Measurements from ENCODE around the gene CTPS1. TPM values are rescaled to one million over a fixed set of nuclear protein-coding genes. Genes with fewer than 3 reads are reported as not detected.

CTPS1 gene
- total RNA-seq, 1 experiment from 2014 or later, result 69.9 TPM

GRCh38 chr1:41051022-41051421, 71.5 kb downstream of the CTPS1 start:
- ChIA-PET POLR2A (interaction anchor here (0.6 to 1.2 kb wide), 3 partner anchors 10 to 95 kb away, joined by 3 to 4 read pairs (median 3); no protein-coding TSS in a partner anchor), CTCF (interaction anchor here (1.5 kb wide), 1 partner anchor 15 kb away, joined by 3 read pairs; no protein-coding TSS in a partner anchor)
- no peak for DNase-seq (ENCODE audit: unreplicated experiment)
- Mint-ChIP-seq H3K27me3 (ENCODE audit: insufficient read depth, unreplicated experiment) (no peaks in the 10 kb centered on the region), H3K4me1 (ENCODE audit: insufficient read depth, unreplicated experiment) (peaks cover 13% of the 10 kb centered on the region), H3K9me3 (ENCODE audit: unreplicated experiment) (no peaks in the 10 kb centered on the region), H3K36me3 (ENCODE audit: insufficient read depth, unreplicated experiment) (peaks cover 64% of the 10 kb centered on the region), H3K27ac (ENCODE audit: low read depth, unreplicated experiment) (no peak overlapping the region), H3K4me3 (ENCODE audit: unreplicated experiment) (no peak overlapping the region)
- TF ChIP-seq CTCF (IDR thresholded peaks at IDR 0.05; ENCODE audit: unreplicated experiment), result no peak
- intact Hi-C loops (cut with micrococcal nuclease), result no loop called here
- no TSS peak for BruUV-seq (replicated peaks)

GRCh38 chr1:41053316-41053715, 73.8 kb downstream of the CTPS1 start:
- Mint-ChIP-seq H3K27me3 (ENCODE audit: insufficient read depth, unreplicated experiment) (no peaks in the 10 kb centered on the region), H3K36me3 (ENCODE audit: insufficient read depth, unreplicated experiment) (peaks cover 53% of the 10 kb centered on the region), H3K4me3 (ENCODE audit: unreplicated experiment) (no peak overlapping the region), H3K27ac (ENCODE audit: low read depth, unreplicated experiment) (peak overlapping the region; percentile 7), H3K4me1 (ENCODE audit: insufficient read depth, unreplicated experiment) (no peaks in the 10 kb centered on the region), H3K9me3 (ENCODE audit: unreplicated experiment) (no peaks in the 10 kb centered on the region)
- DNase-seq (ENCODE audit: unreplicated experiment), result no peak
- TF ChIP-seq CTCF (IDR thresholded peaks at IDR 0.05; ENCODE audit: unreplicated experiment), result no peak
- intact Hi-C loops (cut with micrococcal nuclease), result no loop called here
- no TSS peak for BruUV-seq (replicated peaks)
- ChIA-PET CTCF (no interaction called here), POLR2A (no interaction called here)

GRCh38 chr1:41056907-41057306, 77.4 kb downstream of the CTPS1 start:
- Mint-ChIP-seq H3K4me3 (ENCODE audit: unreplicated experiment) (no peak overlapping the region), H3K36me3 (ENCODE audit: insufficient read depth, unreplicated experiment) (peaks cover 42% of the 10 kb centered on the region), H3K27me3 (ENCODE audit: insufficient read depth, unreplicated experiment) (no peaks in the 10 kb centered on the region), H3K9me3 (ENCODE audit: unreplicated experiment) (no peaks in the 10 kb centered on the region), H3K4me1 (ENCODE audit: insufficient read depth, unreplicated experiment) (no peaks in the 10 kb centered on the region), H3K27ac (ENCODE audit: low read depth, unreplicated experiment) (no peak overlapping the region)
- ChIA-PET CTCF (interaction anchor here (0.6 to 1.1 kb wide), 2 partner anchors 66 to 461 kb away, joined by 3 read pairs; no protein-coding TSS in a partner anchor), POLR2A (no interaction called here)
- TF ChIP-seq CTCF (IDR thresholded peaks at IDR 0.05; ENCODE audit: unreplicated experiment), result no peak
- BruUV-seq (replicated peaks), result no TSS peak
- no peak for DNase-seq (ENCODE audit: unreplicated experiment)
- intact Hi-C loops (cut with micrococcal nuclease), result no loop called here

Other genes with a start within 250 kb of the CTPS1 start
- not detected in 2 replicates for gene KCNQ4, start 195.9 kb upstream of the CTPS1 start, total RNA-seq (2022)
- 22.5 and 43.5 TPM in 2 replicates for gene CITED4, start 117.3 kb upstream of the CTPS1 start, total RNA-seq (2022)
- 0.28 and 0.29 TPM in 2 replicates for gene SLFNL1, start 42.0 kb downstream of the CTPS1 start, total RNA-seq (2022)